GM18519 (cell line): ENCODE results near the gene SERPINF2.
"Not testable (repeated sequence)": the region's sequence is repeated elsewhere in the genome, so short reads cannot be mapped to it uniquely, and the experiment has no call there.

Experiments
- ATAC-seq: cut with Tn5 transposase; IDR thresholded peaks from one replicate; pipeline ENCODE4 v1.9.1; 2021; ENCODE audit warnings: mild to moderate bottlenecking, moderate library complexity; ENCODE audit not compliant: unreplicated experiment, low FRiP score

Gene SERPINF2

DNA sequence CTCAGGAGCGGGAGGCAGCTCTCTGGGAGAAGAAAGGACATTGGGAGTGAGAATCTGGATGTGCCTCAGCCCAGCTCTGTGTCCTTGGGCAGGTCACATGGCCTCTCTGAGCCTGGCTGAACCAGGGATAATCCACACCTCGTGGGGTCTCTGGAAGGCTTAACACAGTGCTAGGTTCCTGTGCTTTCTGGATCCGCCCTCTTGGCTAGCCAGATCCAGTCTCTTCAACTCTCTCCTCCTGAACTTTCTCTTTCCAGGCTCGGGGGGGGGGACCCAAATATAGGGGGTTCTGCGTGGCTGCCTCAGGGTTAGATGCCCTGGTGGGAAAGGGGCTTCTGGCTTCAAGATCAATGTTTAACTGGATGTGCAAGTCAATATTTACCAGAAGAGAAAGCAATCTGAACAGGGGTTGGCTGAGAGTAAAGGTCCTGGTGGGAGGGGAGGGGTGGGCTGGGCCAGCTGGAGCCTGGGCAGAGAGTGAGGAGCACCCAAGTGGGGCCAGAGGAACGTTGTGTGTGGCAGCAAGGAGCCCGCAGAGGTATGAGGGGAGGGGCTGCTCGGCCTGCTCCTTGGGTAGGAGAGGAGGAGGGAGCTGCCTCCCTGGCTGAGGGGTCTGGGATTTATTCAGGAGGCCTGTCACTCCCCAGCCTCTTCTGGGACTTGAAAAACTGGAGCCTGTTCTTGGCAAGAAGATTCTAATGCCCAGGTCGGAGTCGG lies at the start of gene SERPINF2:
Gene SERPINF2, plus strand, starts transcription at position 501 of the 717 bp plus-strand sequence. CDS start 2,125 bp downstream, outside the sequence.
- no peak for ATAC-seq

GRCh38 chr17:1693339-1693738 lies 49.3 kb upstream of the SERPINF2 start:
- ATAC-seq = no peak

DNA sequence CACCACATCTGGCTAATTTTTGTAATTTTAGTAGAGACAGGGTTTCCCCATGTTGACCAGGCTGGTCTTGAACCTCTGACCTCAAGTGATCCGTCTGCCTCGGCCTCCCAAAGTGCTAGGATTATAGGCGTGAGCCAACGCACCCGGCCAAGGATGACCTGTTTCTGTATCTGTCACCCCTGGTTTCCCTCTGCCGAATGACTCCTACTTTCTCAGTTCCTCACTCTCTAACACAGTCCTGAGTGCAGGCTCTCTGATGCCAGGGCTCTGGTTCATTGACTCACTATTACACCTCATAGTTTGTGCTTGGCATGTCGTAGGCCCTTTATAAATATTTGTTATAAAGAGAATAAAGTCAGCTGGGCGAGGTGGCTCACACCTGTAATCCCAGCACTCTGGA lies 47.3 kb upstream of the SERPINF2 start:
- ATAC-seq = no peak

DNA sequence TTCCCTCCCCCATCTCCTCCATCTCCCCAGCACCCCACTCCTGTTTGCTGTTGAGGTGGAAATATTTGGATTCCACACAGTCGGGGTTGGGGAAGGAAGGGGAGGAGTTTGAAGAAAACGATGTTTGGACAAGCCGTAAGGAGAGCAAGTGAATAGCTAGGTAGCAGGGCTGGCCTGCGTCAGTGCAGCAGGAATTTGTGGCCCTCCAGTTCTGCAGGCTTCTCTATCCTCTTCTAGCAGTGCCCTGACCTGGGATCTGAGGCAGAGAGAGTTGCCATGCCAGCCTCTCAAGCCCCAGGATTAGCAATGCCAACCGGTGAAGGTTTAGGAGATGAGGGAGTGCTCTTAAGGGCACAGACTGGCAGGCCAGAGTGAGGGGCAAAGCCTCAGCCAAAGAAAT lies 45.0 kb upstream of the SERPINF2 start:
- no peak for ATAC-seq

GRCh38 chr17:1699891-1700290 lies 42.8 kb upstream of the SERPINF2 start:
- not testable (repeated sequence) for ATAC-seq

DNA sequence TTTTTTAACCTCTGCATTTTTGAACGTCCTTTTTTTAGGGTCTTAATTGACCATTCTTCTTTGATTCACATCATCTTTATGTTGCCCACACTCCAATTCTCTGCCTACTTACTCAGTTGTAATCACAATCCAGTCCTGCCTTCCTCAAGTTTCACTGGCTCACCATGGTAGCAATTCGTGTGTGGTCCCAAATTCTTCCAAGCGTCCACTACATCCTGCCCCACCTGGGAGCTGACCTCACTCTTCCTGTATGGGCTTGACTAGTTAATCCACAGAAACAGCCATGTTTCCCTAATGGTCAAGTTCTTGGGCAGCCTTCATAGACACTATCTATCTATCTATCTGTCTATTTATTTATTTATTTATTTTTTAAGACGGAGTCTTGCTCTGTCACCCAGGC lies 39.6 kb upstream of the SERPINF2 start:
- no peak for ATAC-seq

GRCh38 chr17:1705004-1705403 lies 37.7 kb upstream of the SERPINF2 start:
- no peak for ATAC-seq

- no peak for ATAC-seq
Observed at GRCh38 chr17:1707107-1707506, 35.6 kb upstream of the SERPINF2 start.

DNA sequence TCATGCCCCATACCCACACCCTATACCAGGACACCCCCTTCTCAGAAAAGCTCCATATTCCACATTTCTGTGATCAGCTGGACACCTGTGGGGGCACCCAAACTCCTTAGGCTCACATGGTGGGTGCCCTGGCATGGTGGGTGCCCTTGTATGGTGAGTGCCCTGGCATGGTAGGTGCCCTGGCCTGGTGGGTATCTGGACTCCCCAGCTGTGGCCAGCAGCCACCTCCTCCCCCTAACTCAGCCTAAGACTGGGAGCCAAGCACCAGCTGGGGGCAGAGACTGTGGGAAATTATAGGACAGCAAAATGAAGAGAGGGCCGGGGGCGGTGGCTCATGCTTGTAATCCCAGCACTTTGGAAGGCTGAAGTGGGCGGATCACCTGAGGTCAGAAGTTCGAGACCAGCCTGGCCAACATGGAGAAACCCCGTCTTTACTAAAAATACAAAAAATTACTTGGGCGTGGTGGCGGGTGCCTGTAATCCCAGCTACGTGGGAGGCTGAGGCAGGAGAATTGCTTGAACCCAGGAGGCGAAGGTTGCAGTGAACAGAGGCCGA lies 33.8 kb upstream of the SERPINF2 start:
- not testable (repeated sequence) for ATAC-seq

- ATAC-seq = no peak
Observed at GRCh38 chr17:1709403-1709951, 33.2 kb upstream of the SERPINF2 start.

DNA sequence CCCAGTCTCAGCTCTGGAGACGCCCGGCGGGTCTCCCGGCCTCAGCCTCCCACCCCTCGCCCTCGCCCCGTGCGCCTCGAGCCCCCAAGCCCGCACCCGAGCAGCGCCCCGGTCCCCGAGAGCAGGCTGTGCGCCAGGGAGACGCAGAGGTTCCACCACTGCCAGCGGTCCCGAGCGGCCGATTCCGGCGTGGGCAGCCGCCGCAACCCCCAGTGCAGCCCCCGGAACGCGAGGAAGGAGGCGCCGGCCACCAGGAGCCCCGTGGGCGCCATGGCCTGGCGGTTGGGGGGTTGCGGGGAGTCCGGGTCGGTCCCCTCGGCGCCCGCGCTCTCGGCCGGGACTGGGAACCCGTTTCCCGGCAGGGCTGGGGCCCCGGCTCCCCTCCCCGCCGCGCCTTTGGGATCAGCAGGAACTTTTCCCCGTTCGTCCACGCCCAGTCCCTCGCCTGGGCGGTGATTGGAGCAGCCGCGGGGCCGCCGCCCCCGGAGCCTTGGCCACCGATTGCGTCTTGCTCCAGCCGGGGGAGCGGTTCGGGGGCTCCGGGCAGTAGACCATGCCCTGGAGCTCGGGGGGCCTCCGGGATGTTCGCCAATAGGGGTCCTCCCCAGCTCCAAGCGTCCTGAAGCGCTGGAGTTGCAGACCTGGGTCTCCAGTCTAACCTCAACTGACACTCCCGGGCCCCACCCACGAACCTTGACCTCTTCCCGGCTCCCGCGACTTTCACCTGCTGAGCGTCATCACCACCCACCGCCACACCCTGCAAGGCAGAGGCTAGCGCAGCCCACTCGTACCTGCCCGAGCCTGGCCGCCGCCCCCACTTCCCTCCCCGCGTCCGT lies 32.5 kb upstream of the SERPINF2 start, which contains the start of gene TLCD2:
Gene TLCD2, minus strand, starts transcription at position 407 of the 836 bp plus-strand sequence. Its CDS starts 135 bp downstream, at position 272.
- no peak for ATAC-seq

- ATAC-seq = no peak
Observed at GRCh38 chr17:1710807-1711553, 31.7 kb upstream of the SERPINF2 start.

DNA sequence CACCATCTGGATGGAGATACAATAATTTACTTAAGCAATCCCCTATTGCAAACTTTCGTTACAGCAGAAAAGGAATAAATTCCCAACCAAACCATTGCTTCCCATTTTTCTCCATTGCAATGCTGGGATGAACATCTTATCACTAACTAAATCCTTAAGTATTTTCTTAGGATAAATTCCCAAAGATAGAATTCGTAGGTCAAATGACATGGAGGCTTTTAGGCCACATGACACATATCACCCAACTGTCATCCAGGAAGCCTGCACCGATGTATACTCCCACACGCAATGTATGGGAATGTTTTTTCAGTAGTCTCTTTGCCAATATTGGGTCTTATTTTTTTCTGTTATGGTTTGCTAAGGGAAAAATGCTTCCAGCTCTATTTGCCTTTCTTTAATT lies 30.9 kb upstream of the SERPINF2 start:
- ATAC-seq = no peak

GRCh38 chr17:1712271-1712670 lies 30.4 kb upstream of the SERPINF2 start:
- ATAC-seq = no peak

DNA sequence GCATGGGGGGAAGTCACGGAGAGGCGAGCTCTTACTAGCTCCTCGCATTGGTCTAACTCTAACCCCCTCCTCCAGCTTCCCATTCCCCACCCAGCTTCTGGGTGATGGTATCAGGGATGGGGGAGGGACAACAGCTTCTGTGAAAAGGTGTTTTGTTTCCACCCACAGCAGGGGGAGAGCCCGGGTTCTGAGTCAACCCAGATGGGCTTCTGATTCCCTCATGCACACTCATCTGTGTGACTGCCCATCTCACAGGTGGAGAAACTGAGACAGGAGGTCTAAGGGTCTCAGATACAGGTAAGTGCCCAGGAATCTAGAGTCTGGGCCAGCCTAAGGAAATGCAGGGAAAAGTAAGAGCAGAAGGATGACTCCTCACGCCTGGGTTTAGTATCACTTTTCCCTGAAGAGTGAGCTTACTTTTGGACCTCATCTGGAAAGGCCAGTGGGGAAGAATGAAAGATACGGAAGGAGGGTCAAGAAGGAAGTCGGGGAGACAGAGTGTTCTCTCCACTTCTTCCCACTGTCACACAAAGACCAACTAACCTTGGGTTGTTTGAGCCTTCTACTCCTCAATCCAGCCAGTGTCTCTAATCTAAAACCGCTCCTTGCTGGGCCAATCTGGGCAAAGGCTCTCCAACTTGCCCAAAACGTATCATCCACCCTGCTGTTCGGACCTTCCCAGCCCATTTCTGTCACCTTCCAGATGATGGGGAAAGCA lies 29.4 kb upstream of the SERPINF2 start:
- no peak for ATAC-seq

- no peak for ATAC-seq
Observed at GRCh38 chr17:1713878-1714426, 28.7 kb upstream of the SERPINF2 start.

GRCh38 chr17:1714427-1714979 lies 28.2 kb upstream of the SERPINF2 start:
- ATAC-seq = no peak

DNA sequence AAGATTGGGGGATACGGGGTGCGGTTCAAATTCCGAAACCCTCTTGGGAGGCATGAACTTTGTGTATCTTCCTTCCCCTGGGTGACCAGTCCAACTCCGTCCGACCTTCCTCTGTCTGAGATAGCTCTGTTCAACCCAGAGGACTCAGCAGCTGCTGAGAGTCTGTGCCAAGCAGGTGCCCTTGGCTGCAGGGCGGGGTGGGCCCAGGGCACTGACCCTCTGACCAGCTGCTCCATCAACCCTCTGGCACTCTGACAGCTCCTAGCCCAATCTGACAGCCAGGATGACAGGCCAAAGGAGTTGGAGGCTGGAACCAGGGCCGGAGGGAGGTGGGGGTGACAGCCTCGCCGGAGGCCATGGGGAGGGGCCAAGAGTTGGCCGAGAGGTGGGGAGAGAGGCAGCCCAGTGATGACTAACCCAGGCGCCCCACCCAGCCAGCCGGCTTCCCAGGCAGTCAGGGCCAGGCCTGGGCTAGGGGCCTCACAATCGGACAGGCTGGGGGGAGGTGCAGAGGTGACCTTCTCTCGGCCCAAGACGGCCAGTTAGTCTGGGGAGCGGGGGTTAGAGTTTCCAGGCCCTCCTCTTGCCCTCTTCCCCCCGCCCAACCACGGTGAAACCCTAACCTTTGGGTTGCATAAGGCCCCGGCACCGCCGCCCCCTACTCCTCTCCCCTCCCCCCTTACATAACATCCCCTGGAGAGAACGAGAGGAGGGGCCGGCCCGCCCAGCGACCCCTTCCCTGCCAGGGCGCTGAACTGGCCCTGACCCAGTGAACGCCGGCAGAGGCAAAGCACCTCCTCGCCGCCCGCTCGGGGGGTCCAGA lies 27.5 kb upstream of the SERPINF2 start:
- no peak for ATAC-seq

GRCh38 chr17:1715803-1716075 lies 26.9 kb upstream of the SERPINF2 start:
- no peak for ATAC-seq
